HepG2 (cell line): ENCODE data around the gene ABHD18. TPM values are rescaled to one million over a fixed set of nuclear protein-coding genes. Genes with fewer than 3 reads are reported as not detected.

ENCODE experiments used
- DNMT1 ChIP-seq: sonication (generic); formaldehyde crosslinking; IDR thresholded peaks from 2 replicates; pipeline ENCODE4 v1.5.1; 2020; ENCODE audit warnings: mild to moderate bottlenecking, missing genetic modification reagents
- KDM2A ChIP-seq: sonication (generic); formaldehyde crosslinking; IDR thresholded peaks from 2 replicates; pipeline ENCODE4 v1.4.0; 2020; ENCODE audit warnings: low read depth, missing genetic modification reagents, borderline replicate concordance
- KDM5A ChIP-seq: fragments of 200-600 bp; sonication (generic); IDR thresholded peaks from 2 replicates; pipeline ENCODE4 v1.7.0; 2018; ENCODE audit warnings: antibody characterized with exemption, mild to moderate bottlenecking, low read length, borderline replicate concordance
- KDM6A ChIP-seq: IDR thresholded peaks from 2 replicates; pipeline ENCODE4 v1.6.1; 2016; ENCODE audit warnings: low read depth
- MTF2 ChIP-seq: sonication (generic); formaldehyde crosslinking; IDR thresholded peaks from 2 replicates; pipeline ENCODE4 v1.5.0; 2020; ENCODE audit warnings: missing genetic modification reagents, borderline replicate concordance
- NBN ChIP-seq: fragments of 450-650 bp; conservative IDR thresholded peaks from 2 replicates; pipeline ENCODE4 v1.6.1; 2017
- NFYC ChIP-seq: IDR thresholded peaks from 2 replicates; pipeline ENCODE4 v1.6.1; 2016; ENCODE audit warnings: missing genetic modification reagents, missing compliant biosample characterization
- PAWR ChIP-seq: sonication (generic); formaldehyde crosslinking; IDR thresholded peaks from 2 replicates; pipeline ENCODE4 v1.4.0; 2020; ENCODE audit warnings: missing genetic modification reagents, mild to moderate bottlenecking, borderline replicate concordance
- TBL1XR1 ChIP-seq: fragments of 150-350 bp; IDR thresholded peaks from 2 replicates; pipeline ENCODE4 v1.6.1; 2014; ENCODE audit warnings: borderline replicate concordance, low read length; ENCODE audit not compliant: partially characterized antibody
- ZNF329 ChIP-seq: sonication (generic); formaldehyde crosslinking; IDR thresholded peaks from 2 replicates; pipeline ENCODE4 v1.9.0; 2021; ENCODE audit warnings: low read depth, mild to moderate bottlenecking, missing genetic modification reagents
- ZNF33B ChIP-seq: sonication (generic); formaldehyde crosslinking; IDR thresholded peaks from 2 replicates; pipeline ENCODE4 v1.5.1; 2020; ENCODE audit warnings: mild to moderate bottlenecking, missing genetic modification reagents
- ZNF446 ChIP-seq: sonication (generic); formaldehyde crosslinking; IDR thresholded peaks from 2 replicates; pipeline ENCODE4 v1.5.0; 2020; ENCODE audit warnings: mild to moderate bottlenecking, missing genetic modification reagents
- ZNF7 ChIP-seq: IDR thresholded peaks from 2 replicates; pipeline ENCODE4 v1.6.1; 2016; ENCODE audit warnings: missing biosample characterization, missing genetic modification reagents
- ZNF770 ChIP-seq: sonication (generic); formaldehyde crosslinking; IDR thresholded peaks from 2 replicates; pipeline ENCODE4 v1.5.0; 2020; ENCODE audit warnings: mild to moderate bottlenecking, missing genetic modification reagents
- ZSCAN21 ChIP-seq: sonication (generic); formaldehyde crosslinking; IDR thresholded peaks from 2 replicates; pipeline ENCODE4 v1.8.0; 2022; ENCODE audit warnings: mild to moderate bottlenecking, missing genetic modification reagents, moderate library complexity, borderline replicate concordance
- polyA plus RNA-seq, 8 experiments: library from polyadenylated mRNA; depleted of rRNA in 3 of 8; stranded (reverse) in 7 of 8; unstranded in 1 of 8; fragments of >200 nt; fragmentation: Illumina TruSeq in 4 of 8; extraction: Trizol in 4 of 8; gene quantifications; 2 replicates each; pipeline versions ENCODE4 v1.2.1 to v1.2.3, GENCODE V29; 2011 to 2016; ENCODE audit warnings: low read depth in 4 of 8, missing spikeins in 1 of 8, mixed read lengths in 1 of 8; ENCODE audit not compliant: insufficient read depth in 1 of 8
- total RNA-seq, 5 experiments: library from RNA; depleted of rRNA; stranded (reverse); fragments of >200 nt; fragmentation: Illumina TruSeq; extraction: Trizol; gene quantifications; 2 replicates each; pipeline ENCODE4 v1.2.3, GENCODE V29; 2016; ENCODE audit warnings: low read depth in 1 of 5
- TF ChIP-seq, protein P1 (sequence below): sonication (generic); formaldehyde crosslinking; IDR thresholded peaks from 2 replicates; pipeline ENCODE4 v1.4.0; 2020; ENCODE audit warnings: mild to moderate bottlenecking, missing genetic modification reagents, borderline replicate concordance
- TF ChIP-seq, protein P2 (sequence below): sonication (generic); formaldehyde crosslinking; IDR thresholded peaks from 2 replicates; pipeline ENCODE4 v1.5.0; 2020; ENCODE audit warnings: mild to moderate bottlenecking, missing genetic modification reagents, borderline replicate concordance

ABHD18 gene
- total and polyA plus RNA-seq, 2 of the 13 experiments (the other 11 are each of a cell fraction or from before 2014, with no cell fraction given): 5.5 to 16.3 TPM

DNA sequence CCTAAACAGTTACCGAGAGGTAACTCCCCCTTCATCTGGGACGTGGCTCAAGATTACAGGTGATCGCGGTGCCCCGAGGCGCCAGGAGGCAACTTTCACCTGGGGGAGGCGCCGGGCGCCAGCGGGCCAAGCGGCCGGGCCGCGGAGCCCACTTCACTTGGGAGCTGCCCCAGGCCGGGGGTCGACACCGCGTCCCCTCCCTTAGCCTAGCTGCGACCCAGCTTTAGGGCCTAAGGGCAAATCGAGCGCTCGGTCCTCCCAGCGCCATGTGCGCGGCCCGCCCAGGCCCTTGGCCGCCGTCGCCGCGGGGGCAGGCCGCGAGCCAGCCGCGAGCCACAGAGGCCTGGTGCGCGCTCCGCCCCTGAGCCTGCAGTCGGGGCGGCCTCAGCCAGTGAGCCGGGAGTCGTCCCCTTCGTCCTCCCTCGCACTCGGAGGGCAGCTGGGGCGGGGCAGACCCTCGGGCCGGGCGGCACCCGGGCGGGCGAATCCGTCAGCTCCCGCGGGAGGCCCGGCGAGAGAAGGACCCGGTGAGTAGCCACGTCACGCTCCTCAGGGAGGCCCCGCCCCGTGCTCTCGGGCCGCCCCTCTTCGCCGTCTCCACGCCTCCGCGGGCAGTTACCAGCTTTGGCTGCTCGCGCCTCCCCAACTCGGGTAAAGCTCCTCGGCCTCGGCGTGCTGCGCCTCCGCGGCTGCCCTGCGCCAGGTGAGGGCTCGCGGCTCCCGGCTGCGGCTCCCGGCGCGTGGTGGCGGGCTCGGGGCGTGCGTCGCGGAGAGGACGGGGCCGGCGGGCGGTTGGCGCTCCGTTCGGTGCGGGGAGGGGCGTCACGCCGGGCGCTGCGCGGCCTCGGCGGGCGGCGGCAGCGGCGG lies 95.7 kb downstream of the ABHD18 start, which contains the start of gene LARP1B (continued):
- no peak for TF ChIP-seq ZNF7
- TF ChIP-seq ZSCAN21 (CRISPR knock-in tag): peak; percentile 70; the same call in 1 of the 2 replicates
- TF ChIP-seq NFYC (CRISPR knock-in tag): no peak
- no peak for TF ChIP-seq MTF2 (CRISPR knock-in tag)
- 0 out of 2 replicates have a peak, but pooled peaks have one; percentile 66 for TF ChIP-seq ZNF33B (CRISPR knock-in tag)
- TF ChIP-seq TBL1XR1: peak; percentile 15
- TF ChIP-seq ZNF446 (CRISPR knock-in tag): peak; percentile 96
- no peak; the same call in 1 of the 2 replicates for TF ChIP-seq KDM5A
- TF ChIP-seq KDM2A (CRISPR knock-in tag): peak; percentile 56; the same call in 1 of the 2 replicates
- TF ChIP-seq PAWR (CRISPR knock-in tag): no peak
- peak; percentile 84 for TF ChIP-seq ZNF770 (CRISPR knock-in tag)
- TF ChIP-seq, protein P1, sequence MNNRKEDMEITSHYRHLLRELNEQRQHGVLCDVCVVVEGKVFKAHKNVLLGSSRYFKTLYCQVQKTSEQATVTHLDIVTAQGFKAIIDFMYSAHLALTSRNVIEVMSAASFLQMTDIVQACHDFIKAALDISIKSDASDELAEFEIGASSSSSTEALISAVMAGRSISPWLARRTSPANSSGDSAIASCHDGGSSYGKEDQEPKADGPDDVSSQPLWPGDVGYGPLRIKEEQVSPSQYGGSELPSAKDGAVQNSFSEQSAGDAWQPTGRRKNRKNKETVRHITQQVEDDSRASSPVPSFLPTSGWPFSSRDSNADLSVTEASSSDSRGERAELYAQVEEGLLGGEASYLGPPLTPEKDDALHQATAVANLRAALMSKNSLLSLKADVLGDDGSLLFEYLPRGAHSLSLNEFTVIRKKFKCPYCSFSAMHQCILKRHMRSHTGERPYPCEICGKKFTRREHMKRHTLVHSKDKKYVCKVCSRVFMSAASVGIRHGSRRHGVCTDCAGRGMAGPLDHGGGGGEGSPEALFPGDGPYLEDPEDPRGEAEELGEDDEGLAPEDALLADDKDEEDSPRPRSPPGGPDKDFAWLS (CRISPR knock-in tag): no peak
- TF ChIP-seq ZNF329: peak; percentile 62; the same call in 1 of the 2 replicates
- TF ChIP-seq, protein P2, sequence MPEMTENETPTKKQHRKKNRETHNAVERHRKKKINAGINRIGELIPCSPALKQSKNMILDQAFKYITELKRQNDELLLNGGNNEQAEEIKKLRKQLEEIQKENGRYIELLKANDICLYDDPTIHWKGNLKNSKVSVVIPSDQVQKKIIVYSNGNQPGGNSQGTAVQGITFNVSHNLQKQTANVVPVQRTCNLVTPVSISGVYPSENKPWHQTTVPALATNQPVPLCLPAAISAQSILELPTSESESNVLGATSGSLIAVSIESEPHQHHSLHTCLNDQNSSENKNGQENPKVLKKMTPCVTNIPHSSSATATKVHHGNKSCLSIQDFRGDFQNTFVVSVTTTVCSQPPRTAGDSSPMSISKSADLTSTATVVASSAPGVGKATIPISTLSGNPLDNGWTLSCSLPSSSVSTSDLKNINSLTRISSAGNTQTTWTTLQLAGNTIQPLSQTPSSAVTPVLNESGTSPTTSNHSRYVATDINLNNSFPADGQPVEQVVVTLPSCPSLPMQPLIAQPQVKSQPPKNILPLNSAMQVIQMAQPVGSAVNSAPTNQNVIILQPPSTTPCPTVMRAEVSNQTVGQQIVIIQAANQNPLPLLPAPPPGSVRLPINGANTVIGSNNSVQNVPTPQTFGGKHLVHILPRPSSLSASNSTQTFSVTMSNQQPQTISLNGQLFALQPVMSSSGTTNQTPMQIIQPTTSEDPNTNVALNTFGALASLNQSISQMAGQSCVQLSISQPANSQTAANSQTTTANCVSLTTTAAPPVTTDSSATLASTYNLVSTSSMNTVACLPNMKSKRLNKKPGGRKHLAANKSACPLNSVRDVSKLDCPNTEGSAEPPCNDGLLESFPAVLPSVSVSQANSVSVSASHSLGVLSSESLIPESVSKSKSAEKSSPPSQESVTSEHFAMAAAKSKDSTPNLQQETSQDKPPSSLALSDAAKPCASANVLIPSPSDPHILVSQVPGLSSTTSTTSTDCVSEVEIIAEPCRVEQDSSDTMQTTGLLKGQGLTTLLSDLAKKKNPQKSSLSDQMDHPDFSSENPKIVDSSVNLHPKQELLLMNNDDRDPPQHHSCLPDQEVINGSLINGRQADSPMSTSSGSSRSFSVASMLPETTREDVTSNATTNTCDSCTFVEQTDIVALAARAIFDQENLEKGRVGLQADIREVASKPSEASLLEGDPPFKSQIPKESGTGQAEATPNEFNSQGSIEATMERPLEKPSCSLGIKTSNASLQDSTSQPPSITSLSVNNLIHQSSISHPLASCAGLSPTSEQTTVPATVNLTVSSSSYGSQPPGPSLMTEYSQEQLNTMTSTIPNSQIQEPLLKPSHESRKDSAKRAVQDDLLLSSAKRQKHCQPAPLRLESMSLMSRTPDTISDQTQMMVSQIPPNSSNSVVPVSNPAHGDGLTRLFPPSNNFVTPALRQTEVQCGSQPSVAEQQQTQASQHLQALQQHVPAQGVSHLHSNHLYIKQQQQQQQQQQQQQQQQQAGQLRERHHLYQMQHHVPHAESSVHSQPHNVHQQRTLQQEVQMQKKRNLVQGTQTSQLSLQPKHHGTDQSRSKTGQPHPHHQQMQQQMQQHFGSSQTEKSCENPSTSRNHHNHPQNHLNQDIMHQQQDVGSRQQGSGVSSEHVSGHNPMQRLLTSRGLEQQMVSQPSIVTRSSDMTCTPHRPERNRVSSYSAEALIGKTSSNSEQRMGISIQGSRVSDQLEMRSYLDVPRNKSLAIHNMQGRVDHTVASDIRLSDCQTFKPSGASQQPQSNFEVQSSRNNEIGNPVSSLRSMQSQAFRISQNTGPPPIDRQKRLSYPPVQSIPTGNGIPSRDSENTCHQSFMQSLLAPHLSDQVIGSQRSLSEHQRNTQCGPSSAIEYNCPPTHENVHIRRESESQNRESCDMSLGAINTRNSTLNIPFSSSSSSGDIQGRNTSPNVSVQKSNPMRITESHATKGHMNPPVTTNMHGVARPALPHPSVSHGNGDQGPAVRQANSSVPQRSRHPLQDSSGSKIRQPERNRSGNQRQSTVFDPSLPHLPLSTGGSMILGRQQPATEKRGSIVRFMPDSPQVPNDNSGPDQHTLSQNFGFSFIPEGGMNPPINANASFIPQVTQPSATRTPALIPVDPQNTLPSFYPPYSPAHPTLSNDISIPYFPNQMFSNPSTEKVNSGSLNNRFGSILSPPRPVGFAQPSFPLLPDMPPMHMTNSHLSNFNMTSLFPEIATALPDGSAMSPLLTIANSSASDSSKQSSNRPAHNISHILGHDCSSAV (CRISPR knock-in tag): no peak
- TF ChIP-seq DNMT1 (CRISPR knock-in tag): 0 out of 2 replicates have a peak, but pooled peaks have one; percentile 57
- TF ChIP-seq NBN: no peak
- no peak for TF ChIP-seq KDM6A (CRISPR knock-in tag)
